GM18526 (cell line): ENCODE results near the gene MINPP1.

Experiments used
- POLR2A ChIP-seq: IDR thresholded peaks from 3 replicates; pipeline ENCODE4 v1.6.1; 2011; ENCODE audit not compliant: insufficient read length; ENCODE audit errors: extremely low read depth

Gene MINPP1

DNA sequence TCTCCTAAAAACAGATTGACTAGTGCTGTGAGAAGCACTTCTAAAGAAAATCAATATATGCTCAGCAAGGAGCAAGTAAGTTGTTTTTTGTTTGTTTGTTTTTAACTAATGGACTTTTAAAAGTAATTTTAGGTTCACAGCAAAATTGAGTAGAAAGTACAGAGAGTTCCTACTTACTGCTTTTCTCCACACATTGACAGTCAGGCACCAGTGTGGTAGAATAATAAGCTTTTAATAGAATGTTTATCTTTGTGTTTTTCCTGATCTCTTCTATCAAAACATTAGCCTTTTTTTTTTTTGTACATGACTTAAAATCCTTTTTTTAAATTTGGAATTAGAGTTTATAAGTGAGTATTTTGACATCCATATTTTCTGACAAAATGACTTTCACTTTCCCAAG, 28.0 kb downstream of the MINPP1 start:
- no peak for TF ChIP-seq POLR2A

- TF ChIP-seq POLR2A = no peak
Observed at GRCh38 chr10:87534173-87534858, 29.6 kb downstream of the MINPP1 start.

DNA sequence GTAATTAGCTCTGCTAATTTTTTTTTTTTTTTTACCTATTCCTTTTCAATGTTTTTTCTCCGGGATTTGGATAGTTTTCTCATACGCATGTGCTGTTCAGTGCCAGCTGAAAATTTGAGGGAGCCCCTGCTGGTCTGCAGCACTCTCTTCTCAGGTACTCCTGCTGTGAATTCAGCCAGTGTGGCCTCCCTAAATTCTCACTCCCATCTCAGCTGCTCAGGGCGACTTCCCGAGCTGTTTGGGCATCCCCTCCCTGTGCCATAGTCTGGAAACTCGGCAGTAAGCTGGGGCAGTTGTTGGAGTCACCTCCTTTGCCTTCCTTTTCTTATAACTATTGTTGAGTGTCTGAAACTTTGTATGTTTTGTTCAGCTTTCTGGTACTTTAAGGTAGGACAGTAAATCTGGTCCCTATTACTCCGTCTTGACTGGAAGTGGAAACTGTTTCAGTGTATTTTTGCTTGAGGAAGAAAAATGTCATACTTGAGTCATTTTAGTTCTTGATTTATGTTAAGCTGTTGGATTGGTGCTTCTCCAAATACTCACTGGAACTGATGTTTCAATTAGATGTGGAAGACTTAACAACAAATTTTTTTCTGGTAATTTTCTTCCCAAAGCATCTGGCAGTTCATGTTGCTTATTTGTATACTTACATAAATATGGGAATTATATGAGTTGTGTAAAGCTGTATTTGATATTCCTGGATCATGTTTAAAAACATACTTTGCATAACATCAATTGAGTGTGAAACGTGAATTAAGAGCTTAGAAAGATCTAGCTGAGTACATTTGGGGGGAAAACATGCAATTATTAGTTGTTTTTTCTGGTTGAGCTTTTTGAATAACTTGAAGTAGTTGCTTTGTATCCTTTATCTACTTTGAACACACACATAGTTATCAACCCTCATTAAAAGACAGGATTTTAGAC, 33.7 kb downstream of the MINPP1 start:
- no peak for TF ChIP-seq POLR2A

DNA sequence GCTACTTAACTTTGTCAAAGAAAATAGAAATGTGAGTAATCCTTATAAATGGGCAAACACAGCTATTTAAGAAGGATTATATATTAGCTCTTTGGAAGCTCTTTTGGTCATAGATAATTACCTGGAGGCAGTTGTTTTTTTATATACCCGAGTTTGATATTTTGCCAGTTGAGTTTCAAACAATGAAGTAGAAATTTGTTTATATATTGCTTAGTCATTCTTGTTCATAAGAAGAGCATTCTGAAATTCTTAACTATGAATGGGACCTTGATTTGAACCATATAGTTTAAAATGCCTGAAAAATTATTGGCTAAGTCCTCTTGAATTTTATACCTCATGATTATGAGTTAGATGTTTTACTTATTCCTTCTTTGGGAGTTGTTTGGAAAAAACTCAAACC, 36.4 kb downstream of the MINPP1 start:
- TF ChIP-seq POLR2A = no peak

DNA sequence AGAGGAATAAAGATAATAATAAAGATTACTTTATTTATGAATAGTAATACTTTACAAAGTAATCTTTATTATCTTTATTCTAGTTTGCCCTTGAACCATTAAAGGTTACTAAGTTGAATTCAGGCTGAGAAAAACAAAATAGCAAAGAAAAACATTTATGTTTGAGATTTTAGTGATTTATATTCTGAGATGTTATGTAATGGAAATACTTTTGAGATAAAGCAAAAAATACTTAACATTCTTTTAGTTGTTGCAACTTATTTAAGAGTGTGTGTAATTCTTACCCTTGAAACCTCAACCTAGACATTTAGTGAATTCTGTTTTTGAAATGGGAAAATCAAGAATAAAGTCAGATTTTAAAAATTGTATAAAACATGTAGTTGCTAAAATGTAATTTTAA, 40.0 kb downstream of the MINPP1 start:
- no peak for TF ChIP-seq POLR2A

DNA sequence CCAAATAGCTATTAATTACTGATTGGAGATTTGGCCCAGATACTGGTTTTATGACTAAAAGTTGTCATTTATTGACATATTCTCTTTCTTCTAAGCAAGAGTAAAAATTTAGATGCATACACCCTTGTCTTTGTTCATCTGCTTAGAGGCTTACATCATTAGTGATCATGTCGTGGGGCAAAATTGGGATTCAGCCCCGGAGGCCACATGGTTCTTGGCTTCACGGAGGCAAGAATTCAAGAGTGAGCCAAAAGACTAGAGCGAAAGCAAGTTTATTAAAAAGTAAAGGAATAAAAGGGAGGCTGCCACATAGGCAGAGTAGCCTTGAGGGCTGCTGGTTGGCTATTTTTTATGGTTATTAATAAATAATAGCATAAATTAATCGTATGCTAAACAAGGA, 41.1 kb downstream of the MINPP1 start:
- no peak for TF ChIP-seq POLR2A

GRCh38 chr10:87546210-87546609, 41.5 kb downstream of the MINPP1 start:
- TF ChIP-seq POLR2A = no peak

DNA sequence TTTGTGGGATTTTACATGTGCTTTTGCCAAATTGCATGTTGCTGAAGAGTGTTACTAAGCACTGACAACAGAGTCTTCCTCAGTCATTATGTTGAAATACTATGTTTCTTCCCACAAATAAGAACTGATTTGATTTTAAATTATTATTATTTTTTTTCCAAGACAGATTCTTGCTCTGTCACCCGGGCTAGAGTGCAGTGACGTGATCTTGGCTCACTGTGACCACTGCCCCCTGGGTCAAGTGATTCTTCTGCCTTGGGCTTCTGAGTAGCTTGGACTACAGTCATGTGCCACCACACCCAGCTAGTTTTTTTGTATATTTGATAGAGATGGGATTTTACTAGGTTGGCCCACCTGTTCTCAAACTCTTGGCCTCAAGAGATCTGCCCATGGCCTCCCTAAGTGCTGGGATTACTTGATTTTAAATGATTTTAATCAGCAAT, 42.3 kb downstream of the MINPP1 start:
- no peak for TF ChIP-seq POLR2A

DNA sequence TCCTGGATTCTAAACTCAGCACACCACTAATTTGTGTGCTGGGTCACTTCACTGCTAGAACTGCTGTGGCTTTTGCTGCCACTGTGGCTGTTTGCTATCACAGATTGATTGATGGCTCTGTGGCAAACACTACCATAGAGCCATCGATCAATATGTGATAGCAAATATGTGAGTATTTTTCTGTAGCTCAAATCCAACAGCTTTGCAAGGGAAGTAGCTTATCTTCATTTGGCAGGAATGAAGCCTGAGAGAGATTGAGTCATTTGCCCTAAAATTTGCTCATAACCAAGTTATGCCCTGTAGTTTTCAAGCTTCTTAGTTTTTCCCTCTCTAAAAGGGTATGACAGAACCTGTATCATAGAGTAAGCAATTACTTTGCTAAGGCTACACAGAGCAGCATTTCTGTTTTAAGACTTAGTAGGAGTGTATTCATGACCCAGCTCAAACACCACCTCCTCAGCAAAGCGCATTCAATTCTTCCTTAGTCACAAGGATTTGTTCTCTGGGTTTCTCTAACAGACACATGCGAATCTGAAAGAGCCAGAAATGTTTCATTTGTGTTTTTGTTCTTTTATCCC, 43.1 kb downstream of the MINPP1 start:
- no peak for TF ChIP-seq POLR2A

- no peak for TF ChIP-seq POLR2A
Observed at GRCh38 chr10:87550741-87551140, 46.0 kb downstream of the MINPP1 start.

DNA sequence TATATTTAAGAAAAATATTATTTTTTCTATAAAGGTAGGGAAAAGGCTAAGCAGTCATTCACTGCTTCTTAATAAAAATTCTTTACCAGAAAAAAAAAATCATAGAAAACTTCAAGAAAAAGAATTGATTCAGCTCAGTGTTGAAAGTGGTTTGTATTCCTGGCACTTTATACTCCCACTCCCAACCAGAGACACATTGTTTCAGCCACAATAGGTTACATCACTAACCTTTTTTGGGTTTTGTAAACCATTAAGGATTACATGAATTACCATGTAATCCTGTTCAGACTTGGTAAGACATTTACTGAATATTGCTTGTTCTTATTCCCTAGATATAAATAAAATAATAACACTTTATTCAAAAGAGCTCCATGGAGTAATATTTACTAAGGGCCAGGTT, 46.6 kb downstream of the MINPP1 start:
- no peak for TF ChIP-seq POLR2A

DNA sequence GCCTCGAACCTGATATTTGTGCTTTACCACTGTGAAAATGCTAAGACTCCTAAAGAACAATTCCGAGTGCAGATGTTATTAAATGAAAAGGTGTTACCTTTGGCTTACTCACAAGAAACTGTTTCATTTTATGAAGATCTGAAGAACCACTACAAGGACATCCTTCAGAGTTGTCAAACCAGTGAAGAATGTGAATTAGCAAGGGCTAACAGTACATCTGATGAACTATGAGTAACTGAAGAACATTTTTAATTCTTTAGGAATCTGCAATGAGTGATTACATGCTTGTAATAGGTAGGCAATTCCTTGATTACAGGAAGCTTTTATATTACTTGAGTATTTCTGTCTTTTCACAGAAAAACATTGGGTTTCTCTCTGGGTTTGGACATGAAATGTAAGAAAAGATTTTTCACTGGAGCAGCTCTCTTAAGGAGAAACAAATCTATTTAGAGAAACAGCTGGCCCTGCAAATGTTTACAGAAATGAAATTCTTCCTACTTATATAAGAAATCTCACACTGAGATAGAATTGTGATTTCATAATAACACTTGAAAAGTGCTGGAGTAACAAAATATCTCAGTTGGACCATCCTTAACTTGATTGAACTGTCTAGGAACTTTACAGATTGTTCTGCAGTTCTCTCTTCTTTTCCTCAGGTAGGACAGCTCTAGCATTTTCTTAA, 47.7 kb downstream of the MINPP1 start:
- TF ChIP-seq POLR2A = no peak

DNA sequence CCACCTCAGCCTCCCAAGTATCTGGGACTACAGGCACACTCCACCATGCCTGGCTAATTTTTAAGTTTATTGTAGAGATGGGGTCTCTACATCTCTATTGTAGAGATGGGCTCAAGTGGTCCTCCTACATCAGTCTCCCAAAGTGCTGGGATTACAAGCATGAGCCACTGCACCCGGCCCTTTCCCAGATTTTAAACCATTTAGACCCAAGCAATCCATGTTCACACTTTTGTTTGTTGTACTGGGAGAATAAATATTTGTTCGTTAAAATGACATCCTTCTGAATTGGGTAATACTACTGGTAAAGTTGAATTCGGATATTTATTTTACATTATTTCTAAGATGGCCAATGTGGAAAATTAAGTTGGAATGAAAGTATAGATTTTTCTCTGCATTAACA, 52.7 kb downstream of the MINPP1 start:
- TF ChIP-seq POLR2A = no peak

GRCh38 chr10:87558333-87558732, 53.6 kb downstream of the MINPP1 start:
- TF ChIP-seq POLR2A = no peak

DNA sequence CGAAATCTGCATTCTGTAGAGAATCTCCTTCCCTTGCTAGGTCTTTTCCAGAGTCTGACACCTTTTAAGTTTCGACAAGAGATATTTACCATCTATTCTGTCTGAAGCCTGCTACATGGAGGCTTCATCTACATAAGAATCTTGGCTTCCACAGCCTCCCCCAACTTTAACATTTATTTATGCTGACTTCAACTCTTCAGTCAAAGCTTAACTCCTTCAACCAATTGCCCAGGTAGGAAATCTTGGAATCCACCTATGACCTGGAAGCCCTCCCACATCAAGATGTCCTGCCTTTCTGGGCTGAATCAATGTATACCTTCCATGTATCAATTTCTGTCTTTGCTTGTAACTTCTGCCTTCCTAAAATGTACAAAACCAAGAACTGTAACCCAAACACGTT, 54.7 kb downstream of the MINPP1 start:
- TF ChIP-seq POLR2A = no peak
